ENCODE measurements around the gene BACH1.

The BACH1 gene

GRCh38 chr21:29295066-29295650 is 3.6 kb upstream of the BACH1 start:
- no peak for DNase-seq

GRCh38 chr21:29296446-29296845 is 2.3 kb upstream of the BACH1 start:
- DNase-seq: no peak

DNA sequence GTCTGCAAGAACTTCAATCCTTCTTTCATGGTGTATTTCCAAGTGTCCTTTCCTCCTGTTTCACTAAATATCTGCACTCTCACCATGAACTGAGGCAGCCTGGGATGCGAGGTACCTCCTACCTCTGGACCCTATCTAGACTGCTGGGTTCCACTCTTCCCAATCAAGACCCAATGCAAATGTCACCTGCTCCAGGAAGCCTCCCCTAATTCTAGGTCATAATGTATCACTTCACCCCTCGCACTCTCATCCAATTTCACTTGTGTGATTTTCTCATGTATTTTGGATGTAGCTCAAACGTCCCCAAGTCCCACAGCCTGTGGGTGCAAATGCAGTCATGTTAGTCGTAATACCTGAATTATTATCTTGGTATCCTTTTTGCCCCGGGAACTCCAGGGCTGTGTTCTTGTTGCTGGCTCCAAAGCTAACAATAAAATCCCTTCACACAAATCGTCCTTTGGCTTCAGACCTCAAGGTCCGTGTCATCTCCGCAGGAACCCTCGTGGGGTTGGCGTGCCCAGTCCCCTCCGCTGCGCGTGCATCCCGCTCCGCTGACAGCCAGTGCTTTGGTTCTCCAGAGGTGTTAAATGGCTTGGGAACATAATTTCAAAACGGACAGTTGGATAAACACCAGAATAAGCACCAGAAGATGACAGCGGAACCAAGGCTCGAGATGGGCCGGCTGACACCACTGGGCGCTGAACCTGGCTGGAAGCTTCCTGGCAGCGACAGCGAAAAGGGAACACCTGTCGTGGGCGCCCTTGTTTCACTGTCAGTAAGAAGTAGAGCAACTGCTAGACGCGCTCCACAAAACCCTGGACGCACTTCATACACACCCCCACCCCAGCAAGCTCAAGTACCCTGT is 1.0 kb upstream of the BACH1 start:
- DNase-seq: no peak

GRCh38 chr21:29299046-29299915 is 559 bp downstream of the BACH1 start:
- peak; percentile 80 for DNase-seq

- peak; percentile 60 for DNase-seq
Observed at GRCh38 chr21:29299916-29300806, 1.4 kb downstream of the BACH1 start.

GRCh38 chr21:29300807-29301138 is 2.1 kb downstream of the BACH1 start:
- no peak for DNase-seq

DNA sequence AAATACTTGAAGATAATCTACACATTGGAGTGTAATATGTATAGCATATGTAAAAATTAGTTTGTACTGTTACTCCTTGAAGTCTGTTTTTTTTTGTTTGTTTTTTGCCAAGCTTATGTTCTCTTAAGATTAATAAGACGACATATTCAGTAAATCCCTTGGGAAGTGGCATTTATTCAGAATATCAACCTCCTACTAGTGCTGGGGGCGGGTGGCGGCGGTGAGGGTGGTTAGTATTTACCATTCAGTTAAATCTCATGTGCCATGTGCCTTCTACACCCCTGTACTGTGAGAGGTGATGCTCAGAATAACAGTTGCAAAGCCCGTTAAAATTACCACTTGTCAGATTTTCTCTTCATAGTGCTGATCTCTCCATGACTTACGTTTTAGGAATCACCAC is 3.0 kb downstream of the BACH1 start:
- DNase-seq: no peak

DNA sequence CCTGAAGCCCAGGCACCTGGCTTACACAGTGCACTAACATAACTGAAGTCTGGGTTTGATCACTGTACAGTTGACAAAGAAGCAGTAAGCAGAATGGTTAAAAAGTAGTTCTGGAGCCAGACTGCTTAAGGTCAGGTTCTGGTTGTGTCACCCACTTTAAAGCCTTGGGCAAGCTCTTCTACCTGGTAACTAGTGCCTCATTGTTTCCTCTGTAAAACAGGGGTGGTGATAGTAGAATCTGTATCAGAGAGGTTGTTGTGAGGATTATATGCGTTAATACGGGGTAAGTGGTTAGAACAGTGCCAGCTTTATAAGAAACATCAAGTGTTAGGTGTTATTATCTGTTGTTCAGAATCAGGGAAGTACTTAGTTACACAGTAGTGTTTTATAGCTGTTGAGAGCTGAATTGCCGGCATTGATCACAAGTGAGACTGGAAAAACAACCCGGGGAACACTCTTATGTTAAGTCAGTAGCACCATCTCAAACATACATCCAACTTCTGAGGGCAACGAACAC is 3.7 kb downstream of the BACH1 start:
- DNase-seq: no peak

- DNase-seq: no peak
Observed at GRCh38 chr21:29303288-29303687, 4.6 kb downstream of the BACH1 start.

DNA sequence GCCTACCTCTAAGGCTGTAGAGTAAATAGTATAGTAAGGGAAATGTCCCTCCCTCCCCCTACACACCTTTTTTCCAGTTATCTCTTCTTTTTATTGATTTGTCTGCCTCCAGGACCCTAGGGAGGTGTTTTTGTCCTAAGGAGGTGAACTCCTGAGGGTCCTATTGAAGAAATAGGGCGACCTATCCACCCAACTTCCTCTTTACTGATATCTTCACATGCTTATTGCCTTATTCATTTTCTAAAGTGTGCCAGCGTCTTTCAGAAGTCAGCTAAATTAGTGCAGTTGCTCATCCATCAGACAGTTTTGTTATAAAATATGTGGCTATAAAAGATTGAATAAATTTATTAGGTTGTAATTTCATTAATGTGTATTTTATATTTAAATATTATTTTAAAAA is 5.9 kb downstream of the BACH1 start:
- no peak for DNase-seq

- no peak for DNase-seq
Observed at GRCh38 chr21:29305068-29305467, 6.3 kb downstream of the BACH1 start.

GRCh38 chr21:29305561-29305960 is 6.8 kb downstream of the BACH1 start:
- DNase-seq: no peak

DNA sequence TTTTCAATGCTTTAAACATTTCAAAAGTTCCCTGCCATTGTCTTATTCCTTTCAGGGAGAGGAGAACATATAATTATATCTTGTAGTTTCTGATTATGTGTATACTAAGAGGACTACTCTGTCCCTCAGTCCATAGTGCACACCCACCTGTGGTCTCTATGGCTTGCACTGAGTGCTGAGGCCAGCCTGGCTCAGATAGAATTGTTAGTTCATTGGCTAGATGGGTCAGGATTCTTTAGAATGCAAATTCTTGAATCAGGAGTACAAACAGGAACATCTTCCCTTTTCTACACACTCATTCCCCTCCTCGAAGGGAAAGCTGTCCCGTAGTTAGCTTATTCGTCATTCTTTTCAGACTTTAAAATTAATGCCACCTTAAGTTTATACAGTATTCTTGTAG is 8.2 kb downstream of the BACH1 start:
- no peak for DNase-seq

DNA sequence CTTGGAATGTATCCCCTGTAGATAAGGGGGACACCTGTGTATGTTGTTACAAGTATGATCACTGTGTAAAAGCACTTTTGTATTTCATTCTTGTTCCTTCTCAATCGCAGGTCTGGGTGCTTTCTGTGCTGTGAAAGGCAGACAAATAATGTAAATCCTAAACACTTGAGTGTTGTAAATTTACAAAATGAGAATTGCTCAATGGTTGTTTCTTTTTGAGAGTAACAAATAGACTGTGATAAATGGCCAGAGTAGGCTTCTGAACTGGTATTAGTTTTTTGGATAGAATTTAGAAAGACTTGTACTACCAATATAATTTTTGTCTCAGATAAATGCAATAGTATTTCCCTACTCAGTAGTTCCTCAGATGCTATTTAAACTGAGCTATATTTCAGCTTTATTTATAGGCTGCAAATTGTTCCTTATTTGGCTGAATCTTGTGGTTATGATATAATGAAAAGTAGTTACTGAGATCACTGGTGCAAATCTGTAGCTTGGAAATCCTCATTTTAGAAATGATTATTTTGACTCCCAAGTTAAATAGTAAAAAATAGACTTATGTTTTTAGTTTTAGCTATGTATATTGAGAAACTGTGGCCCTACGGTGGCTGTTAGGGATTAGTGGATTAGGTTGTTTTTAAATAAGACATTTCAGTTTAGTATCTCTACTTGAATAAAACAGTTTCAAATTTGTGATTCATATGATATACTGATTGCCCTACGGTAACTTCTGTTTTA is 9.2 kb downstream of the BACH1 start:
- DNase-seq: no peak

DNA sequence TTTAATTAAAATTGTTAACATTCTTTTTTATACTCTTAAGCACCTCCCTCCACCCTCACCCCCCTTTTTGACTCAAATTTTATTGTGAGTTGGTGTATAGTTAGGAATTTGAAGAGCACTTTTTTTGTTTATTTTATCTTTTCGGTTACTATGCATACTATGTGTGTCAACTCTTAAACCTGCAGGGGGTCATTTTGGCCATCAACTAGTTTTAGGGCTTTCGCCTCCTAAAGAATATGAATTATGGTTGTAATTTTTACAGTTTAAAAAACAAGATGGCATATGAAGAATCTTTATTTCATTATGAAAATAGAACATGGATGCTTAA is 9.7 kb downstream of the BACH1 start:
- DNase-seq: no peak

GRCh38 chr21:29309703-29310102 is 11.0 kb downstream of the BACH1 start:
- no peak for DNase-seq

DNA sequence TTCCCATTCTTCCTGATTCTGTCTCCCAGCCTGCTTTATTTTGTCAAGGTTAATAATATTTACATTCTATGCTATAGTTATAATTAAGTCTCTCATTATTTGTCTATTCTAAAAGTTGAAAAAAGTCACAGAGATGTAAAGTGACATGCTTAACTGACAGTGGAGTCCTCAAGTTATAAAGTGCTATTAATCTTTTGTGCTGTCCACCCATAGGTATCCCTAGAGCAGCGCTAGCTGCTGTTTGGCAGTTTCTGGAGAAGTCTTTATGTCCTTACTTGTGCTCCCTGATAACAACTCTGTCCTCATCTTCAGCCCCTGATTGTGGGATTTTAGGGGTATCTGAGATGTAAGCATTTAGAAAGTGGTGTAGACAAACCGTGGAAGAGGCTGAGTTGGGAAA is 13.1 kb downstream of the BACH1 start:
- DNase-seq: no peak

GRCh38 chr21:29312981-29313380 is 14.3 kb downstream of the BACH1 start:
- DNase-seq: no peak

DNA sequence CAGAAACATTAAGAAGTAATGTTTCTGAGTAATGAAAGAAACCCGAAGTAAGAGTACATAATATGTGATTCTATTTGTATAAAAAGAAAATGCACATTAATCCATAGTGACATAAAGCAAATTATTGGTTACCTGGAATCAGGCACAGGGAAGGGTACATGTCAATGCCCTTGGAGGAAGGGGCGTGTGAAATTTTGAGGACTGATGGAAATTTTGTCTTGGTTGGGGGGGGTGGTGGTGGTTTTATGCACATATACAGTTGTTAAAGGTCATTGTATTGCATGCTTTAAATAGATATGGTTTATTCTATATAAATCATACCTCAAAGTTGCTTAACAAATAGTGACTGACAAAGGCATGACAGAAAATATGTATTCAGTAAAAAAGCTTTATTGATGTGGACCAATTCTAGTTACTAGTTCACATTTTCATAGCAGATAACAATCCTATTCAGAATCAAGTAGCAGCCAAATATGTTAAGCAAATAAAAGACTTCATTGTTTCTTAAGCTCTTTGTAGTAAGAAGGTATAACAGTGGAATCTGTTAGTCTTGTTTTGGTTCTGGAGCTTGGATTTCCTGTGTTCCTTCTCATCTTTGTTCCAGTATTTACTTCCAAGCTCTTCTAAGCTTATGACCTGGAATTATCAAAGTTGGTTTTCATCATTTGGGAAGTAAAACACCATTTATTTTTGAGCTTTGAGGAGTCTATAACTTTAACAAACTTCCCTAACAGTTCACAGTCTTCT is 15.1 kb downstream of the BACH1 start:
- DNase-seq: no peak

DNA sequence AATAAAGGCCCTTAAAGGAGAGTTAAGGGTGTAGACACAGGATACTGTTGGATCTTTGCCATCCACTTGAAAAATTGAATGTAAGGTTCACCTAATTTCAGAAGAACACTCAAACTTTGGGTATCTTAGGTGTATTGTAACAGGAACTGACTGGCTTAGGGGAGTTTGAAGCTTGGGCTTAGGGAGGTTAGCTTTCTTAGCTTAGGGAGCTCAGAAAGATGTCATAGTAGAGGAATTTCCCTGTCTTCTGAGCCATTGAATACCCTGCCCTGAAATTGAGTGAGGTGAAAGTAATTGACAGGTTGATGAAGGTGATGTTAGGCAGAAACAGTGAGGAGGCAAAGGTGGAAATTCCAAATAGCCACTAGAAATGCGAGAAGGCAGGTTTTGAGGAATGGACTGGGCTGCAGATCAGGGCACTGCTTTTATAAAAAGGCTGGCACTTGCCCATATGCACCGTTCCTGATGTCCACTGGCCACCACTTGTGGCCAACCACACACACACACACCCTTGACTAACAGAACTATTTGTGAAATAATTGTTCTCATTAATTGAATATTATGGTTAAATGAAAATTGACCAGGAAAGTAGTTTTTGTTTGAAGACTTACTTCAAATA is 16.5 kb downstream of the BACH1 start:
- no peak for DNase-seq

Measured in stimulated activated CD8-positive, alpha-beta memory T cell treated with anti-CD3 and anti-CD28 coated beads, Interleukin-4, amount 100 ng/mL, for 48 hours (primary cell).